Breast epithelium (tissue), 4 donors: ENCODE results near the gene PIGX. TPM values are rescaled to one million over a fixed set of nuclear protein-coding genes. Genes with fewer than 3 reads are reported as not detected.

Experiments
- DNase-seq, 2 donors: peaks; one replicate each; pipeline ENCODE4 v3.0.0-alpha.2; 2019; ENCODE audit warnings: low spot score in 2 of 2
- H3K27ac ChIP-seq, 2 donors: fragments of 200-600 bp; sonication (generic) in 1 of 2; one replicate each; pipeline ENCODE4 v1.5.1; 2016 to 2019; ENCODE audit warnings: mild to moderate bottlenecking in 1 of 2
- H3K27me3 ChIP-seq, 2 donors: fragments of 200-600 bp; sonication (generic) in 1 of 2; one replicate each; pipeline versions ENCODE4 v1.5.1 to v1.6.0; 2017 to 2019; ENCODE audit warnings: control low read depth in 1 of 2, mild to moderate bottlenecking in 1 of 2
- H3K36me3 ChIP-seq: fragments of 200-600 bp; one replicate; pipeline ENCODE4 v1.5.1; 2019
- H3K4me1 ChIP-seq, 2 donors: fragments of 200-600 bp; sonication (generic); one replicate each; pipeline ENCODE4 v1.5.1; 2016 to 2019; ENCODE audit warnings: control low read depth in 1 of 2
- H3K4me3 ChIP-seq, 3 donors: fragments of 200-600 bp; sonication (generic); 1 replicate in 2 of 3; 2 replicates in 1 of 3; pipeline ENCODE4 v1.5.1; 2016 to 2019; ENCODE audit warnings: mild to moderate bottlenecking in 3 of 3, moderate library complexity in 2 of 3
- H3K9me3 ChIP-seq, 2 donors: fragments of 200-600 bp; sonication (generic) in 1 of 2; one replicate each; pipeline ENCODE4 v1.5.1; 2016 to 2019; ENCODE audit warnings: control low read depth in 1 of 2
- POLR2A ChIP-seq: fragments of 450-650 bp; IDR thresholded peaks from one replicate; pipeline ENCODE4 v1.6.1; 2016; ENCODE audit warnings: antibody characterized with exemption, mild to moderate bottlenecking, moderate library complexity
- POLR2AphosphoS5 ChIP-seq, 3 donors: sonication (generic); formaldehyde crosslinking; IDR thresholded peaks; one replicate each; pipeline ENCODE4 v1.6.1; 2017; ENCODE audit warnings: antibody characterized with exemption in 3 of 3
- intact Hi-C: fragments of 100-400 bp; cut with DNase I; formaldehyde crosslinking; loops from one replicate; pipeline ENCODE4 v1.15.1; 2023; ENCODE audit warnings: low total_unique reads
- total RNA-seq, 3 donors: library from RNA; depleted of rRNA; stranded (reverse); fragments of >200 nt; gene quantifications; one replicate each; pipeline ENCODE4 v1.1.0, GENCODE V29; 2016
- TF ChIP-seq, protein P1 (sequence below), 3 donors: fragments of 450-650 bp; IDR thresholded peaks; one replicate each; pipeline ENCODE4 v1.5.1; 2016 to 2017; ENCODE audit warnings: antibody characterized with exemption in 3 of 3, mild to moderate bottlenecking in 3 of 3, moderate library complexity in 3 of 3

The PIGX gene
- total RNA-seq, 3 donors from 2014 or later, result 22.5 to 34.4 (median 28.2) TPM

DNA sequence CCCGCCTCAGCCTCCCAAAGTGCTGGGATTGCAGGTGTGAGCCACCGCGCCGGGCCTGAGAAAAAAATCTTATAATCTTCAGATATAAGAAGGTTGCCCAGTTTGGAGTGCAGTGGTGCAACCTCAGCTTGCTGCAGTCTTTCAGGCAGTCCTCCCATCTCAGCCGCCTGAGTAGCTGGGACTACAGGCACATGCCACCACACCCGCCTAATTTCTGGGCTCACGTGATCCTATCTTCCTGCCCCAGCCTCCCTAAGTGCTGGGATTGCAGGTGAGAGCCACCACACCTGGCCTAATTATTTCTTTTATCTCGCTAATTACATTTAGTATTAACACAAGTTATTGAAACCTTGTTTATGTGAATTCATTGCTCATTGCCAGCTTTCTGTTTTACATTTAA is 41.0 kb downstream of the PIGX start:
- Histone ChIP-seq H3K27me3 (no peaks in the 10 kb centered on the region), H3K4me1 (no peaks in the 10 kb centered on the region), H3K4me3 (no peak overlapping the region), H3K9me3 (peaks cover 6 to 8% of the 10 kb centered on the region in 2 donors), H3K36me3 (no peaks in the 10 kb centered on the region), H3K27ac (no peak overlapping the region)
- intact Hi-C loops, result no loop called here
- no peak for DNase-seq
- TF ChIP-seq, protein P1, sequence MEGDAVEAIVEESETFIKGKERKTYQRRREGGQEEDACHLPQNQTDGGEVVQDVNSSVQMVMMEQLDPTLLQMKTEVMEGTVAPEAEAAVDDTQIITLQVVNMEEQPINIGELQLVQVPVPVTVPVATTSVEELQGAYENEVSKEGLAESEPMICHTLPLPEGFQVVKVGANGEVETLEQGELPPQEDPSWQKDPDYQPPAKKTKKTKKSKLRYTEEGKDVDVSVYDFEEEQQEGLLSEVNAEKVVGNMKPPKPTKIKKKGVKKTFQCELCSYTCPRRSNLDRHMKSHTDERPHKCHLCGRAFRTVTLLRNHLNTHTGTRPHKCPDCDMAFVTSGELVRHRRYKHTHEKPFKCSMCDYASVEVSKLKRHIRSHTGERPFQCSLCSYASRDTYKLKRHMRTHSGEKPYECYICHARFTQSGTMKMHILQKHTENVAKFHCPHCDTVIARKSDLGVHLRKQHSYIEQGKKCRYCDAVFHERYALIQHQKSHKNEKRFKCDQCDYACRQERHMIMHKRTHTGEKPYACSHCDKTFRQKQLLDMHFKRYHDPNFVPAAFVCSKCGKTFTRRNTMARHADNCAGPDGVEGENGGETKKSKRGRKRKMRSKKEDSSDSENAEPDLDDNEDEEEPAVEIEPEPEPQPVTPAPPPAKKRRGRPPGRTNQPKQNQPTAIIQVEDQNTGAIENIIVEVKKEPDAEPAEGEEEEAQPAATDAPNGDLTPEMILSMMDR (IDR thresholded peaks at IDR 0.05), result no peak

DNA sequence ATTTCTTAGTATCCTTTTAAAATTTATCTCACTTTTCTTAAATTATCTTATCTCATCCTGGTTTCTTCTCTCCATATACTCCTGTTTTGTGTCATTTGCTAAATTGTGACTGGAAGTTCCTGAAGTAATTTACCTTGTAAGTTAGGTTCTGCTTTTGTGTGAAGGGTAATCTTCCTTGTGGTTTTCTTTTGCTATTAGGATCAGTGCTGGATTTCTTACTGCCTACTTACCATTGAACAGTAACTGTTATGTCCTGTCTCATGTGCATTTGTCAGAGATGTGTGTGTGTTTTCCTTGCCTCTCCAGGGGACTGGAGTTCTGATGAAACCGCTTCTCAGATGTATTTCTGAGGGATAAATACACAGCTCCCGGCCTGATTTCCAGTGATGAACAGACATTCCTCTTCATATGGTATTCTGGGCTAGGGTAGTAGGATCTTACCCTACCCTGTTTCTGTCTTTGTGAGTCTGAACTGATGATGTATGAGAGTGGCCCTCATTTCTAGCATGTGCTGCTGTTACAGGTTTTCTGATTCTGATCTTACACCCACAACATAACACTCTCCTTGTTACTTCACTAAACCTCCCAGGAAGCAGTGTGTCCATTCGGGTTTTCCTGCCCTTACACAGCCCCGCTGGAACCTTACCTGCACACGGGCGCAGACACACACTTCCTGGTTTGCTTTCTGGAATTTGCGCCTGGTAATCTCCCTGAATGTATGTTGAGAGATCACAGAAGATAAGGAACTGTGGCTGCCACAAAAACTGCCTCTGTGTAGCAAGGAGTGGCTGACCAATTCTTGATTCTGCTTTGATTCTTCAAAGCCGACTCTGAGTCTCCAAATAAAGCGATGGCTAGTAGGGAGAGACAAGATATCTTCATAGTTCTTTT is 42.2 kb downstream of the PIGX start:
- H3K4me3 ChIP-seq, result peak overlapping the region in 1 of 3 donors; percentile 20
- H3K27ac ChIP-seq, result peak overlapping the region; percentile 19 to 23
- TF ChIP-seq POLR2AphosphoS5 (IDR thresholded peaks at IDR 0.05) (no peak), POLR2A (no peak)
- TF ChIP-seq, protein P1 (IDR thresholded peaks at IDR 0.05), result no peak
- intact Hi-C loops, result no loop called here
- no peaks in the 10 kb centered on the region for H3K36me3 ChIP-seq
- DNase-seq, result no peak
- H3K9me3 ChIP-seq, result peaks cover 6 to 8% of the 10 kb centered on the region in 2 donors
- H3K4me1 ChIP-seq, result no peaks in the 10 kb centered on the region
- no peaks in the 10 kb centered on the region for H3K27me3 ChIP-seq

DNA sequence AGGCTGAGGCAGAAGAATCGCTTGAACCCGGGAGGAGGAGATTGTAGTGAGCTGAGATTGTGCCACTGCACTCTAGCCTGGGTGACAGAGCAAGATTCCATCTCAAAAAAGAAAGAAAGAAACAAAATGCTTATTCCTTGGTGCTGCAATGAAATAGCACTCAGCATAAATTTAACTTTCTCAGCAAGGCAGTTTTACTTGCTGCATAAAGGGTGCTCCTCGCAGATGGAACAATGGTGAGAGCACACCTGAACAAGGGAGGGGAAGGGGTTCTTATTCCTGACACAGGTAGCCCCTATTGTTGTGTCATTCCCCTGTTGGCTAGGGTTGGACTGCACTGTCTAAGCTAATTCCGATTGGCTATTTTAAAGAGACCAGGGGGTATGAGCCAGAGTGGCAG is 44.6 kb downstream of the PIGX start:
- Histone ChIP-seq H3K9me3 (peaks cover 6 to 8% of the 10 kb centered on the region in 2 donors), H3K36me3 (no peaks in the 10 kb centered on the region), H3K4me1 (no peaks in the 10 kb centered on the region), H3K27ac (no peak overlapping the region), H3K27me3 (no peaks in the 10 kb centered on the region), H3K4me3 (no peak overlapping the region)
- DNase-seq, result no peak
- intact Hi-C loops, result no loop called here
- TF ChIP-seq POLR2A, result no peak
- TF ChIP-seq, protein P1 (IDR thresholded peaks at IDR 0.05), result no peak
- TF ChIP-seq POLR2AphosphoS5 (IDR thresholded peaks at IDR 0.05), result no peak

DNA sequence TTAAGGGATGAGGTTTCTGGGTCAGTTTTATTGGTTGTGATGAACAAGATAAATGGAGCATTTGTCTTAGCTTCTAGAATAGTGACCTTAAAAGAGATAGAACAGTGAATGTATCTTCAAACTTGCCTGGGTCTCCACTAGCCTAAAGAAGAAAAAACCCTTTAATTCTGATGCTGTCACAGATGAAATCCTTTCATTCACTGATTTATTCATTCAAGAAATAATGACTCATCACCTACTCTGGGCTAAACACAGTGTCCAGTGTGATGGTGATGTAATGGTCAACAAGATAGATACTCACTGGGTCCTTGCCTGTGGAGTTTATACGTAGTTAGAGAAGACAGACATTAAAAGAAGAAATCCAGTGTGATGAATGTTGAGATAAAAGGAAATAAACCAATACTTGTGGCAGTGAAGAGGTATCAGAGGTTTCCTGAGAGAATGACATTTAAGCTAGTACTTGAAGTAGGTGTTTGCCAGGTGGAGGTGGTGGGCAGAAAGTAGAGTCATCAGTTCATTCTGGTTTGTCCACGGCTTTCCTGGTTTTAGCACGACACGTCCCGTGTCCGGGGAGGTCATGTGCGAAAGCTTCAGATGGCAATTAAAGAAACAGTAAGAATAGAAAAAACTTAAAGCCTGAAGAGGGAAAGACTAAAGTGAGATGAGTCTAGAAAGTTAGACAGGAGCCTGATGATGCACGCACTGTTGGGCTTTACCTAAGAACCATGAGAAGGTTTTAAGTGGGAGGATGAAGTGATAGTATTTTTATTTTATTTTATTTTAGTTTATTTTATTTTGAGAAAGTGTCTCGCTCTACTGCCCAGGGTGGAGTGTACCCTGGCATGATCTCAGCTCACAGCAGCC is 45.9 kb downstream of the PIGX start:
- Histone ChIP-seq H3K27me3 (no peaks in the 10 kb centered on the region), H3K27ac (no peak overlapping the region), H3K4me1 (no peaks in the 10 kb centered on the region), H3K4me3 (no peak overlapping the region), H3K9me3 (peaks cover 6 to 8% of the 10 kb centered on the region in 2 donors), H3K36me3 (no peaks in the 10 kb centered on the region)
- TF ChIP-seq POLR2A (no peak), POLR2AphosphoS5 (IDR thresholded peaks at IDR 0.05) (no peak)
- TF ChIP-seq, protein P1 (IDR thresholded peaks at IDR 0.05), result no peak
- intact Hi-C loops, result no loop called here
- DNase-seq, result no peak

DNA sequence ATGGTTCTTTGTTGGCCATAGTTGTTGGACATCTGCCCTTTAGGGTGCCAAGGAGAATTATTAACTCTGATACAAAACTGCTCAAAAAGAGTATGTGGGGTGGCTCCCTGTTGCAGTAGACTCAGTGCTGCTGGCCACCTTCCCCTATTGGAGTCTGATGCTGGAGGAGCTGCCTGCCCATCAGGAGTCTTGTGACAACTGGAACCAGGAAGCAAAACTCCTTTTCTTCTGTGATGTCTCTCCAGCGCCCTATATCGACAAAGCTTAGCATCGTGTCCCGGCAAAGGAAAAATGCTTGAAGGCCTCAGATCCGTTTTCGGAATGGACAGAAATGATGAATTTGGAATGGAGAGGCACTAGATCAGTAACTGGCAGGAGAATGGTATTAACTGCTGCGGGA is 51.0 kb downstream of the PIGX start:
- Histone ChIP-seq H3K4me3 (no peak overlapping the region), H3K4me1 (no peaks in the 10 kb centered on the region), H3K36me3 (no peaks in the 10 kb centered on the region), H3K9me3 (no peaks in the 10 kb centered on the region), H3K27me3 (no peaks in the 10 kb centered on the region), H3K27ac (no peak overlapping the region)
- TF ChIP-seq, protein P1 (IDR thresholded peaks at IDR 0.05), result no peak
- no peak for TF ChIP-seq POLR2AphosphoS5 (IDR thresholded peaks at IDR 0.05)
- no peak for TF ChIP-seq POLR2A
- intact Hi-C loops, result no loop called here
- DNase-seq, result no peak
